ENCODE results near the gene SLC45A1.

The SLC45A1 gene

GRCh38 chr1:8333246-8333987, 15.5 kb downstream of the SLC45A1 start:
- no peak overlapping the region for H3K4me3 ChIP-seq
- no peak overlapping the region for H3K27ac ChIP-seq

DNA sequence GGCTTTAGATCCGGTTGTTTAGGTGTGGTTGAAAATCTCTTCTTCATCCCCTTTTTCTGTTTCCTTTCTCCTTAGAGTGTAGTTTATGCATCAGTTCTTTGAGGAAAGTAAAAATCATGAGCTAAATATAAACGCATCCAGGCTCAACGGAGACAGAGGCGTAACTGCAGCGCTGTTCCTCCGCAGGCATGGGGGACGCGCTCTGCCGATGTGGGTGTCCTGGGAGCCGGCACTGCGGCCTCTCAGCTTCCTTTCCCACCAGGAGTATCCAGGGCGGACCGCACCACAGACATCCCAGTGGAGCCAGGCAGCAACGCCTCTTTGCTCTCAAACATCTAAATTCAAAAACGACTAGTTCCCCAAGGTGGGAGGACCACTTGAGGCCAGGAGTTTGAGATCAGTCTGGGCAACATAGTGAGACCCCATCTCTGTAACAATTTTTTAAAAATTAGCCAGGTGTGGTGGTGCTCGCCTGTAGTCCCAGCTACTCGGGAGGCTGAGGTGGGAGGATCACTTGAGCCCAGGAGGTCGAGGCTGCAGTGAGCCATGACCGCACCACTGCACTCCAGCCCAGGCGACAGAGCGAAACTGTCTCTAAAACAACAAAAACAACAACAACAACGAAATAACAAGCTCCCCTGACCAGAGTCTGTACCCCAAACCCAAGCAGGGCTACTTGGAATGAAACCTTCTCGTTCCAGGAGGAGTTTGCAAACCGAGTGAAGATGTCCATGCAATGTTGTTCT, 16.4 kb downstream of the SLC45A1 start:
- Histone ChIP-seq H3K27ac (no peak overlapping the region), H3K4me3 (no peak overlapping the region)

DNA sequence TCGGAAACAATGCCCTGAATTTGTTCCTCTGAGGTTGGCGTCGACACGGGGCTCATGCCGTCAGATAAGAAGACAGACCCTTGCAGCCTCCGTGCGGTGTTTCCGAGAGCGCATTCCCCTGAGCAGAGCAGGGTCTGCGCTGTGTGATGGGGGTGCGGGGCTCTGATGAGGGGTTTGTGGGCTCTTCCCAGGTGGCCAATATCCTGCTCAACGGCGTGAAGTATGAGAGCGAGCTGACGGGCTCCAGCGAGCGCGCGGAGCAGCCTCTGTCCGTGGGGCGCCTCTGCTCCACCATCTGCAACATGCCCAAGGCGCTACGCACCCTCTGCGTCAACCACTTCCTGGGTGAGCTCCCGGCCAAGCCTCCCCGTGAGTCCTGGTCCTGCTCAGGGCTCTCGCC, 17.3 kb downstream of the SLC45A1 start:
- no peak overlapping the region for H3K27ac ChIP-seq
- no peak overlapping the region for H3K4me3 ChIP-seq

DNA sequence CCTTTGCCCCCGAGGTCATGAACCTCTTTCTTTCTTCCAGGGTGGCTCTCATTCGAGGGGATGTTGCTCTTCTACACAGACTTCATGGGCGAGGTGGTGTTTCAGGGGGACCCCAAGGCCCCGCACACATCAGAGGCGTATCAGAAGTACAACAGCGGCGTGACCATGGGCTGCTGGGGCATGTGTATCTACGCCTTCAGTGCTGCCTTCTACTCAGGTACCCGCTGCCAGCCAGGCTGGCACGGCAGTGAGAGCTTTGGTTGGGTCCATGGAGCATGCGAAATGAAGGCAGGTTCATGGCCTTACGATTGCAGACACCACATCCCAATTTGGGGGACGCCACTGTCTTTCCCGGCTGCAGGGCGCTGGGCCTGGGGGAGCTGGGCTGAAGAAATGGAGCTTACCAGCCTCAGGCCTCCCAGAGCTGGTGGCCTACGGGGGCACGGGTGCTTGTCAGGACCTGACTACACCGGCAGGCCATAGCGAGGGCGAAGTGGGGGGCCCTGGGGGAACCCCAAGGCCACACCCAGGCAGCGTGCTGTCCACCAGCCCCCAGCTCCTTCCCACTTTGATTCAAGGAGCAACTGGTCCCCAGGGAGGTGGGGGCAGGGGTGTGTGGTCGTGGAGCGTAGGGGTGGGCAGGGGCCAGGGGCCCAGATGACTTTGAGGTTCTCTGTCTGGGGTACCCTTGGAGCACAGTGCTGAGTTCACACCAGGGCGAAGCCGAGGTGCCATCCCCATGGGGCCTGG, 20.0 kb downstream of the SLC45A1 start:
- Histone ChIP-seq H3K27ac (no peak overlapping the region), H3K4me3 (no peak overlapping the region)

DNA sequence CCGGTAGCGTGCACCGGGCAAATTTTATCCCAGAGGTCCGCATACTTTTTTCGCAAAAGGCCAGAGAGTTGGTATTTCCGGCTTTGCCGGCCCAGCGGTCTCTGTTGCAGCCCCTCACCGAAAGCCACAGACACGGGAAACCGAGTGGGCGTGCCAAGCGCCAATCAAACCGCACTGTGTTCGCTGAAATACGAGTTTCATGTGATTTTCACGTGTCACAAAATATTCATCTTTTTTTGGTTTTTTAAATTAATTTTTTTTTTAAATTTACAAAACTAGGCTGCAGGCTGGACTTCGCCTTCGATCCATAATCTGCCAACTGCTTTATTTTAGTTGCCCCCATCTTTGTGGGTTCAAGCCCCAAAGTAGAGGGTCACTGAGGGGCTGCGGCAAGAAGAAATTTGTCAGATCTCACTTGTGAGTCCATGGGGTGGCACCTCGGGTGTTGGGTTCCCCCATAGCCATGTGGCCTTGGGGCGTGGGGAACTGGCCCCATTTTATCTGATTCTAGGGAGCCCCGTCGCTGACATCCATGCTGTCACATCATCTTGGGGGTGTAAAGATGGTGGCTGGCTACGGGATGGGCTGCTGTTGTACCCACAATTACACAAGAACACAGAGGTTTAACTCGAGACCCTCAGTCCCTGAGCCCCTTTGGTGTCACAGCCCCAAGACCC, 20.8 kb downstream of the SLC45A1 start:
- Histone ChIP-seq H3K4me3 (no peak overlapping the region), H3K27ac (no peak overlapping the region)

- no peak overlapping the region for H3K4me3 ChIP-seq
- no peak overlapping the region for H3K27ac ChIP-seq
Measured at GRCh38 chr1:8339203-8339600, 21.3 kb downstream of the SLC45A1 start.

DNA sequence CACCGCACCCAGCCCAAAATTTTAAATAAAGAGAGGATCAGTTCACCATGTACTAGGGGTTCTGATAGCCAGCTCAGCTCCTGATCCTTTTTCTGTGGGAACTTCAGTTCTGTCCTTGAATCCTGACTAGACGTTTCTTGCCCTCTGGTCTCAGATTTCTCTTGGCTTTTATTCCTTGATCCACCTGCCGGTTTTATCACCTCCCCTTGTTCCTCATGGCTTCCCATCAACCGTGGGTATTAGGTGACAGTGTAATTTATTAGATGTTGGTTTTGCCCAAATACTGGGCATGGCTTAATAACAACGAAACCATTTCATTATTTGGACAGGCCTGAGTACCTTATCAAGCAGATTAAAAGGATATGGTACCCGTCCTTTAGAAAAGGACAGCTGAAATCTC, 22.5 kb downstream of the SLC45A1 start:
- Histone ChIP-seq H3K4me3 (no peak overlapping the region), H3K27ac (no peak overlapping the region)

- Histone ChIP-seq H3K4me3 (no peak overlapping the region), H3K27ac (no peak overlapping the region)
Measured at GRCh38 chr1:8342325-8342724, 24.4 kb downstream of the SLC45A1 start.

GRCh38 chr1:8343044-8343443, 25.1 kb downstream of the SLC45A1 start:
- H3K27ac ChIP-seq = peak overlapping the region in 3 of 21 experiments; percentile 24 to 65 (median 53)
- no peak overlapping the region for H3K4me3 ChIP-seq

GRCh38 chr1:8343464-8344001, 25.6 kb downstream of the SLC45A1 start:
- Histone ChIP-seq H3K27ac (peak overlapping the region in 4 of 21 experiments; percentile 24 to 65 (median 54)), H3K4me3 (no peak overlapping the region)

GRCh38 chr1:8344893-8345507, 27.1 kb downstream of the SLC45A1 start:
- H3K4me3 ChIP-seq = no peak overlapping the region
- no peak overlapping the region for H3K27ac ChIP-seq

- H3K27ac ChIP-seq = no peak overlapping the region
- no peak overlapping the region for H3K4me3 ChIP-seq
Measured at GRCh38 chr1:8345621-8346415, 27.9 kb downstream of the SLC45A1 start.

GRCh38 chr1:8347635-8348034, 29.7 kb downstream of the SLC45A1 start:
- Histone ChIP-seq H3K27ac (no peak overlapping the region), H3K4me3 (no peak overlapping the region)

DNA sequence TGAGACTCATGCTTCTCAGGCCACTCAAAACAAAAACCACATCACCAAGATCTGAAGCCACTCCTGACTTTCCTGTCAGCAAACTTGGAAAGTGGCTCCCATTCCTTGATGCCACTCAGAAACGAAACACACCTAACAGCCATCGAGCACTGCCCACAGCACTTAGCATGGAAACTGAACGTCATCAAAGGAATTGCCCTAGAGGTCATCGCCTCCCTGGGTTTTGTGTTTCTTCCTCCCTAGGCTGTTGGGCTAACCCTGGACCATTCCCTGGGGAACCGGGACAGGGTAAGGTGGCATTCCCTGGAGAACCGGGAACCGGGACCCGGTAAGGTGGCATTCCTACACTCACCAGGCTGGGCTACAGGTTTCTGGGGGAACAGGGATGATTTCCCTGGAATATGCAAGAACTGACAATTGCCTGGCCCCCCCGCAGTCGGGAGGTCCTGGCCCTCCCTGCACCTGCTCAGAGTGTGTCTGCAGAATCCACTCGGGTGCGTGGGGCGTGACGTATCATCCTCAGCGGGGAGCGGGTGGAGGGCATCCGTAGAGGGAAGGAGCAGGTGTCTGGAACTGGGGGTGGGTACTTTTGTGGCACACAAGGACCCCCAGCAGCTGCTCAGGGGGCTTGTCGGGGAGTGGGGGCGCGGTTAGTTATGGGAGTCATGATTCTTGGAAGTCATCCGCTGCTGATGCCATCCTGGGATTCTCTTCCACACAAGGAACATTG, 30.3 kb downstream of the SLC45A1 start:
- no peak overlapping the region for H3K4me3 ChIP-seq
- no peak overlapping the region for H3K27ac ChIP-seq

DNA sequence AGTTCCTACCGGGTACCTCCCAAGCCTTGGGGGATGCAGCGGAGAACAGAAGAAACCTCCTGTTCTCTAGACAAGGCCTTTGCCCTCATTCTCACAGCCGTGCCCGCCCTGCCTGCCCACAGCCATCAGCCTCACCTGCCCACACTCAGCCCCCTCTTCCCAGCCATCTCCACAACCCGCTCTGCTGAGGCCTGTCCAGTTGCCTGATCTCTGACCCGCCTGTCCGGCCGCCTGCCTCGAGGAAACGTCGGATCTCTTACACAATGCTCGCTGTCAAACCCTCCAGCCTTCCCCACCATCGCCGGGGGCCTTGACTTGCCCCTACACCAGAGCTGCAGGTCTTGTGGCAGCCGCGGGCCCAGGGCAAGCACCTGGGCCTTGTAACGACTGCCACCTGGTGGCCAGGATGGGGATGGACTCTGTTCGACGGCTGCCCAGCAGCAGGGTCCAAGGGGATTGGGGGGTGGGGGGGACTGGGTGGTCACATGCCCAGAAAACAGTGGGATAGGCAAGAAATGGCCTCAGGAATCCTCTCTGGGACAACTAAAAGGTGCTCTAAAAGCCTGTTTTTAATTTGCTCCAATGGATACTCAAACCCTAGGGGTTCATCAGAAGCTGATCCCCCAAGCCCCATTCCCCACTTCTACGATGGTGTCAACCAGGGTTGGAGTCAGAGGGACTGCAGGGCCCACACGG, 31.0 kb downstream of the SLC45A1 start:
- Histone ChIP-seq H3K27ac (no peak overlapping the region), H3K4me3 (no peak overlapping the region)

DNA sequence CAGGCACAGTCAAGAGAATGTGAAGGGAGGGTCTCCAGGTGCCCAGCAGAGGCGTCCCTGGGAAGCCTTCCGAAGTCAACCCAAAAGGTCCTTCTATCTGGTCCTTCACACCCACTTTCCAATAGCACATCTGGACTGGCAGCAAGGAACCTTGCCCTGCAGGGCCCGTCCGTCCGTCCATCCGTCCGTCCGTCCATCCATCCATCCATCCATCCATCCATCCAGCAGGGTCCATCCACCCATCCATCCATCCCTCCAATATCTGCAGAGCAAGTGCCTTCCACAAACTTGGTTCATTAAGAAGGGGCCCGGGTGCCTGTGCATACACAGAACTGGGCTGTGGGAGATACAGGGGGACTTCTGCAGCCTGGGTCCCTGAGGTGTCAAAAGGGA, 31.6 kb downstream of the SLC45A1 start:
- no peak overlapping the region for H3K27ac ChIP-seq
- H3K4me3 ChIP-seq = no peak overlapping the region

GRCh38 chr1:8349961-8350360, 32.0 kb downstream of the SLC45A1 start:
- peak overlapping the region in 1 of 21 experiments; percentile 21 for H3K27ac ChIP-seq
- no peak overlapping the region for H3K4me3 ChIP-seq
